HepG2 (cell line): ENCODE data around the gene METTL26. TPM values are rescaled to one million over a fixed set of nuclear protein-coding genes. Genes with fewer than 3 reads are reported as not detected.

Experiments
- CC2D1A ChIP-seq: sonication (generic); formaldehyde crosslinking; IDR thresholded peaks from 2 replicates; pipeline ENCODE4 v1.8.1; 2023; ENCODE audit warnings: mild to moderate bottlenecking, missing genetic modification reagents
- CENPX ChIP-seq: sonication (generic); formaldehyde crosslinking; IDR thresholded peaks from 2 replicates; pipeline ENCODE4 v1.9.0; 2021; ENCODE audit warnings: mild to moderate bottlenecking, missing genetic modification reagents, moderate library complexity
- HOXA9 ChIP-seq: sonication (generic); formaldehyde crosslinking; IDR thresholded peaks from 2 replicates; pipeline ENCODE4 v1.8.1; 2022; ENCODE audit warnings: missing genetic modification reagents, mild to moderate bottlenecking, moderate library complexity, borderline replicate concordance
- KLF12 ChIP-seq: sonication (generic); formaldehyde crosslinking; IDR thresholded peaks from 2 replicates; pipeline ENCODE4 v1.4.0; 2020; ENCODE audit warnings: missing genetic modification reagents, borderline replicate concordance
- MED1 ChIP-seq: sonication (generic); formaldehyde crosslinking; IDR thresholded peaks from 2 replicates; pipeline ENCODE4 v1.4.0; 2020; ENCODE audit warnings: missing genetic modification reagents
- MIER3 ChIP-seq: IDR thresholded peaks from 2 replicates; pipeline ENCODE4 v1.6.1; 2016; ENCODE audit warnings: missing compliant biosample characterization, borderline replicate concordance
- PHB2 ChIP-seq: fragments of 450-650 bp; IDR thresholded peaks from 2 replicates; pipeline ENCODE4 v1.6.1; 2018; ENCODE audit not compliant: partially characterized antibody
- SIN3A ChIP-seq: IDR thresholded peaks from 2 replicates; pipeline ENCODE4 v1.6.1; 2011; ENCODE audit warnings: low read depth, mild to moderate bottlenecking, control low read depth, low read length, borderline replicate concordance
- THAP11 ChIP-seq: IDR thresholded peaks from 2 replicates; pipeline ENCODE4 v1.6.1; 2016; ENCODE audit warnings: missing biosample characterization, missing genetic modification reagents
- YEATS4 ChIP-seq: sonication (generic); formaldehyde crosslinking; IDR thresholded peaks from 2 replicates; pipeline ENCODE4 v1.4.0; 2020; ENCODE audit warnings: missing genetic modification reagents, borderline replicate concordance
- ZNF235 ChIP-seq: sonication (generic); formaldehyde crosslinking; IDR thresholded peaks from 2 replicates; pipeline ENCODE4 v1.8.1; 2023; ENCODE audit warnings: mild to moderate bottlenecking, missing genetic modification reagents, borderline replicate concordance
- ZNF709 ChIP-seq: sonication (generic); formaldehyde crosslinking; IDR thresholded peaks from 2 replicates; pipeline ENCODE4 v1.5.0; 2020; ENCODE audit warnings: mild to moderate bottlenecking, missing genetic modification reagents
- polyA plus RNA-seq, 8 experiments: library from polyadenylated mRNA; depleted of rRNA in 3 of 8; stranded (reverse) in 7 of 8; unstranded in 1 of 8; fragments of >200 nt; fragmentation: Illumina TruSeq in 4 of 8; extraction: Trizol in 4 of 8; gene quantifications; 2 replicates each; pipeline versions ENCODE4 v1.2.1 to v1.2.3, GENCODE V29; 2011 to 2016; ENCODE audit warnings: low read depth in 4 of 8, missing spikeins in 1 of 8, mixed read lengths in 1 of 8; ENCODE audit not compliant: insufficient read depth in 1 of 8
- total RNA-seq, 5 experiments: library from RNA; depleted of rRNA; stranded (reverse); fragments of >200 nt; fragmentation: Illumina TruSeq; extraction: Trizol; gene quantifications; 2 replicates each; pipeline ENCODE4 v1.2.3, GENCODE V29; 2016; ENCODE audit warnings: low read depth in 1 of 5
- TF ChIP-seq, protein P1 (sequence below): sonication (generic); formaldehyde crosslinking; IDR thresholded peaks from 2 replicates; pipeline ENCODE4 v1.9.0; 2022; ENCODE audit warnings: missing genetic modification reagents, mild to moderate bottlenecking, borderline replicate concordance
- TF ChIP-seq, protein P2 (sequence below): sonication (generic); formaldehyde crosslinking; IDR thresholded peaks from 2 replicates; pipeline ENCODE4 v1.4.0; 2020; ENCODE audit warnings: missing genetic modification reagents, mild to moderate bottlenecking, borderline replicate concordance
- TF ChIP-seq, protein P3 (sequence below): sonication (generic); formaldehyde crosslinking; IDR thresholded peaks from 2 replicates; pipeline ENCODE4 v1.4.0; 2020; ENCODE audit warnings: missing genetic modification reagents; ENCODE audit errors: not compliant biosample characterization
- TF ChIP-seq, protein P4 (sequence below): sonication (generic); formaldehyde crosslinking; IDR thresholded peaks from 2 replicates; pipeline ENCODE4 v1.4.0; 2020; ENCODE audit warnings: missing genetic modification reagents, borderline replicate concordance
- TF ChIP-seq, protein P5 (sequence below): sonication (generic); formaldehyde crosslinking; IDR thresholded peaks from 2 replicates; pipeline ENCODE4 v1.4.0; 2020; ENCODE audit warnings: mild to moderate bottlenecking, missing genetic modification reagents

Gene METTL26
- total and polyA plus RNA-seq, 2 of the 13 experiments (the other 11 are each of a cell fraction or from before 2014, with no cell fraction given) = 65.5 to 70.1 TPM

DNA sequence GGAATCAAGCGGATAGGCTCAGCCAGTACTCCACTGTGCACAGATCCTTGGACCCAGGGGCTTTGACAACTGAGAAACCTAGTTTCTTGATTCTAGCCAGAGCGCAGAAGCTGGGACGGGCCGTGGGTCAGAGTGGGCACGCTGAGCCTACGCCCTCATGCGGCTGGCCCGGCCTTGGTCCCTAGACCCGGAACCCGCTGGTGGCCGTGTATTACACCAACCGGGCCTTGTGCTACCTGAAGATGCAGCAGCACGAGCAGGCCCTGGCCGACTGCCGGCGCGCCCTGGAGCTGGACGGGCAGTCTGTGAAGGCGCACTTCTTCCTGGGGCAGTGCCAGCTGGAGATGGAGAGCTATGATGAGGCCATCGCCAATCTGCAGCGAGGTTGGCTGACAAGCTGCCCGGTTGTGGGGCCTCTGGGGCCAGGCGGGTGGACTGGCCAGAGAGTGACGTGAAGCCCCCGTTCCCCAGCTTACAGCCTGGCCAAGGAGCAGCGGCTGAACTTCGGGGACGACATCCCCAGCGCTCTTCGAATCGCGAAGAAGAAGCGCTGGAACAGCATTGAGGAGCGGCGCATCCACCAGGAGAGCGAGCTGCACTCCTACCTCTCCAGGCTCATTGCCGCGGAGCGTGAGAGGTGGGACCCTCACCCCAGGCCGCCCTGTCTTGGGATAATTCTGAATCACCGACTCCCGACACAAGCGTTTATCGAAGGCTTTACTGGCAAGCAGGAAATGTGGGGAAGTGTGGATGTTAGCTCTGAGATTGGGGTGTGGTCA is 45.1 kb upstream of the METTL26 start (continued):
- TF ChIP-seq, protein P1, sequence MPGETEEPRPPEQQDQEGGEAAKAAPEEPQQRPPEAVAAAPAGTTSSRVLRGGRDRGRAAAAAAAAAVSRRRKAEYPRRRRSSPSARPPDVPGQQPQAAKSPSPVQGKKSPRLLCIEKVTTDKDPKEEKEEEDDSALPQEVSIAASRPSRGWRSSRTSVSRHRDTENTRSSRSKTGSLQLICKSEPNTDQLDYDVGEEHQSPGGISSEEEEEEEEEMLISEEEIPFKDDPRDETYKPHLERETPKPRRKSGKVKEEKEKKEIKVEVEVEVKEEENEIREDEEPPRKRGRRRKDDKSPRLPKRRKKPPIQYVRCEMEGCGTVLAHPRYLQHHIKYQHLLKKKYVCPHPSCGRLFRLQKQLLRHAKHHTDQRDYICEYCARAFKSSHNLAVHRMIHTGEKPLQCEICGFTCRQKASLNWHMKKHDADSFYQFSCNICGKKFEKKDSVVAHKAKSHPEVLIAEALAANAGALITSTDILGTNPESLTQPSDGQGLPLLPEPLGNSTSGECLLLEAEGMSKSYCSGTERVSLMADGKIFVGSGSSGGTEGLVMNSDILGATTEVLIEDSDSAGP (CRISPR knock-in tag) = peak; percentile 70; the same call in 1 of the 2 replicates
- 0 out of 2 replicates have a peak, but pooled peaks have one; percentile 5 for TF ChIP-seq ZNF709 (CRISPR knock-in tag)
- no peak for TF ChIP-seq PHB2
- TF ChIP-seq, protein P2, sequence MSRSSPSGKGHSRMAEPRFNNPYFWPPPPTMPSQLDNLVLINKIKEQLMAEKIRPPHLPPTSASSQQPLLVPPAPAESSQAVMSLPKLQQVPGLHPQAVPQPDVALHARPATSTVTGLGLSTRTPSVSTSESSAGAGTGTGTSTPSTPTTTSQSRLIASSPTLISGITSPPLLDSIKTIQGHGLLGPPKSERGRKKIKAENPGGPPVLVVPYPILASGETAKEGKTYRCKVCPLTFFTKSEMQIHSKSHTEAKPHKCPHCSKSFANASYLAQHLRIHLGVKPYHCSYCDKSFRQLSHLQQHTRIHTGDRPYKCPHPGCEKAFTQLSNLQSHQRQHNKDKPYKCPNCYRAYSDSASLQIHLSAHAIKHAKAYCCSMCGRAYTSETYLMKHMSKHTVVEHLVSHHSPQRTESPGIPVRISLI (CRISPR knock-in tag) = no peak
- 0 out of 2 replicates have a peak, but pooled peaks have one; percentile 16 for TF ChIP-seq THAP11 (CRISPR knock-in tag)
- 0 out of 2 replicates have a peak, but pooled peaks have one; percentile 24 for TF ChIP-seq ZNF235 (CRISPR knock-in tag)
- TF ChIP-seq CC2D1A (CRISPR knock-in tag) = no peak
- no peak for TF ChIP-seq HOXA9 (CRISPR knock-in tag)
- peak; percentile 37; the same call in 1 of the 2 replicates for TF ChIP-seq MED1
- TF ChIP-seq, protein P3, sequence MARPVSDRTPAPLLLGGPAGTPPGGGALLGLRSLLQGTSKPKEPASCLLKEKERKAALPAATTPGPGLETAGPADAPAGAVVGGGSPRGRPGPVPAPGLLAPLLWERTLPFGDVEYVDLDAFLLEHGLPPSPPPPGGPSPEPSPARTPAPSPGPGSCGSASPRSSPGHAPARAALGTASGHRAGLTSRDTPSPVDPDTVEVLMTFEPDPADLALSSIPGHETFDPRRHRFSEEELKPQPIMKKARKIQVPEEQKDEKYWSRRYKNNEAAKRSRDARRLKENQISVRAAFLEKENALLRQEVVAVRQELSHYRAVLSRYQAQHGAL (CRISPR knock-in tag) = no peak
- TF ChIP-seq, protein P4, sequence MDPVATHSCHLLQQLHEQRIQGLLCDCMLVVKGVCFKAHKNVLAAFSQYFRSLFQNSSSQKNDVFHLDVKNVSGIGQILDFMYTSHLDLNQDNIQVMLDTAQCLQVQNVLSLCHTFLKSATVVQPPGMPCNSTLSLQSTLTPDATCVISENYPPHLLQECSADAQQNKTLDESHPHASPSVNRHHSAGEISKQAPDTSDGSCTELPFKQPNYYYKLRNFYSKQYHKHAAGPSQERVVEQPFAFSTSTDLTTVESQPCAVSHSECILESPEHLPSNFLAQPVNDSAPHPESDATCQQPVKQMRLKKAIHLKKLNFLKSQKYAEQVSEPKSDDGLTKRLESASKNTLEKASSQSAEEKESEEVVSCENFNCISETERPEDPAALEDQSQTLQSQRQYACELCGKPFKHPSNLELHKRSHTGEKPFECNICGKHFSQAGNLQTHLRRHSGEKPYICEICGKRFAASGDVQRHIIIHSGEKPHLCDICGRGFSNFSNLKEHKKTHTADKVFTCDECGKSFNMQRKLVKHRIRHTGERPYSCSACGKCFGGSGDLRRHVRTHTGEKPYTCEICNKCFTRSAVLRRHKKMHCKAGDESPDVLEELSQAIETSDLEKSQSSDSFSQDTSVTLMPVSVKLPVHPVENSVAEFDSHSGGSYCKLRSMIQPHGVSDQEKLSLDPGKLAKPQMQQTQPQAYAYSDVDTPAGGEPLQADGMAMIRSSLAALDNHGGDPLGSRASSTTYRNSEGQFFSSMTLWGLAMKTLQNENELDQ (CRISPR knock-in tag) = no peak
- TF ChIP-seq SIN3A = peak; percentile 35; the same call in 1 of the 2 replicates
- no peak for TF ChIP-seq YEATS4 (CRISPR knock-in tag)
- TF ChIP-seq KLF12 (CRISPR knock-in tag) = 0 out of 2 replicates have a peak, but pooled peaks have one; percentile 7
- TF ChIP-seq CENPX (CRISPR knock-in tag) = no peak
- TF ChIP-seq, protein P5, sequence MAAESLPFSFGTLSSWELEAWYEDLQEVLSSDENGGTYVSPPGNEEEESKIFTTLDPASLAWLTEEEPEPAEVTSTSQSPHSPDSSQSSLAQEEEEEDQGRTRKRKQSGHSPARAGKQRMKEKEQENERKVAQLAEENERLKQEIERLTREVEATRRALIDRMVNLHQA = no peak
- TF ChIP-seq MIER3 (CRISPR knock-in tag) = 0 out of 2 replicates have a peak, but pooled peaks have one; percentile 33
